B cell (primary cell): Measurements from ENCODE around the gene NDEL1. TPM values are rescaled to one million over a fixed set of nuclear protein-coding genes. Genes with fewer than 3 reads are reported as not detected.

Source experiments
- ATAC-seq: fragments of 200-7000 bp; cut with Tn5 transposase; one replicate; pipeline ENCODE4 v1.10.0; 2021; ENCODE audit warnings: low read depth, mild to moderate bottlenecking, moderate number of reproducible peaks, moderate library complexity
- CTCF ChIA-PET: fragments of 350-600 bp; sonication (Branson Sonifier 250); formaldehyde crosslinking; loops from one replicate; lab custom pipeline; 2021; ENCODE audit warnings: antibody characterized with exemption, inconsistent platforms; lab: Charles Lee
- POLR2A ChIA-PET: fragments of 350-600 bp; sonication (Branson Sonifier 250); formaldehyde crosslinking; loops from one replicate; lab custom pipeline; 2021; ENCODE audit warnings: antibody characterized with exemption; lab: Charles Lee
- DNase-seq: peaks from one replicate; pipeline ENCODE4 v3.0.0; 2013
- H2AFZ ChIP-seq: 2 replicates; pipeline ENCODE4 v1.6.1; 2012; ENCODE audit warnings: mild to moderate bottlenecking, low read depth, low read length; ENCODE audit not compliant: insufficient read depth, poor library complexity, severe bottlenecking
- H3K27ac ChIP-seq, 2 donors: 1 replicate in 1 of 2; 2 replicates in 1 of 2; pipeline ENCODE4 v1.5.1; 2012 to 2013; ENCODE audit warnings: low read length in 2 of 2, mild to moderate bottlenecking in 2 of 2, moderate library complexity in 1 of 2
- H3K27me3 ChIP-seq, 4 experiments: fragments of 200-600 bp in 1 of 4; sonication (generic) in 1 of 4; replicated peaks in 1 of 4; 1 replicate in 2 of 4; 2 replicates in 2 of 4; pipeline versions ENCODE4 v1.6.1 to v1.7.0; 2013 to 2016; ENCODE audit warnings: low read length in 3 of 4, mild to moderate bottlenecking in 2 of 4, mixed read lengths in 1 of 4, moderate library complexity in 1 of 4; ENCODE audit not compliant: insufficient read depth in 4 of 4, control insufficient read depth in 3 of 4; ENCODE audit errors: control extremely low read depth in 1 of 4
- H3K36me3 ChIP-seq, 2 experiments: replicated peaks in 1 of 2; 1 replicate in 1 of 2; 2 replicates in 1 of 2; pipeline versions ENCODE4 v1.6.1 to v1.7.1; 2013; ENCODE audit warnings: low read length in 1 of 2; ENCODE audit not compliant: insufficient read depth in 2 of 2, control insufficient read depth in 1 of 2; ENCODE audit errors: control extremely low read depth in 1 of 2, extremely low read depth in 1 of 2
- H3K4me1 ChIP-seq, 2 donors: fragments of 200-600 bp in 1 of 2; sonication (generic) in 1 of 2; 1 replicate in 1 of 2; 2 replicates in 1 of 2; pipeline versions ENCODE4 v1.5.1 to v1.6.1; 2013 to 2017; ENCODE audit warnings: low read length in 2 of 2; ENCODE audit not compliant: control insufficient read depth in 2 of 2, insufficient read depth in 2 of 2
- H3K4me2 ChIP-seq: replicated peaks from 2 replicates; pipeline ENCODE3; 2012; ENCODE audit warnings: mild to moderate bottlenecking, low read depth, low read length; ENCODE audit not compliant: poor library complexity, severe bottlenecking
- H3K4me3 ChIP-seq, 5 experiments: fragments of 200-600 bp in 1 of 5; sonication (generic) in 1 of 5; 1 replicate in 3 of 5; 2 replicates in 2 of 5; pipeline versions ENCODE4 v1.5.1 to v1.7.0; 2011 to 2016; ENCODE audit warnings: low read length in 4 of 5, mild to moderate bottlenecking in 4 of 5, low read depth in 2 of 5, control low read depth in 1 of 5, moderate library complexity in 1 of 5; ENCODE audit not compliant: insufficient read depth in 1 of 5; ENCODE audit errors: control extremely low read depth in 1 of 5, extremely low read depth in 1 of 5
- H3K79me2 ChIP-seq: fragments of 200-600 bp; sonication (generic); one replicate; pipeline ENCODE4 v1.6.0; 2016; ENCODE audit warnings: low read length; ENCODE audit not compliant: control insufficient read depth, insufficient read depth
- H3K9ac ChIP-seq: fragments of 200-600 bp; sonication (generic); 2 replicates; pipeline ENCODE4 v1.6.1; 2017; ENCODE audit warnings: mild to moderate bottlenecking, low read length, moderate library complexity
- H3K9me3 ChIP-seq, 3 donors: one replicate each; pipeline versions ENCODE4 v1.6.1 to v1.7.1; 2013; ENCODE audit warnings: low read length in 2 of 3; ENCODE audit not compliant: control insufficient read depth in 2 of 3, insufficient read depth in 1 of 3; ENCODE audit errors: control extremely low read depth in 1 of 3
- H4K20me1 ChIP-seq: 2 replicates; pipeline ENCODE4 v1.6.0; 2012; ENCODE audit warnings: mild to moderate bottlenecking, low read length; ENCODE audit not compliant: insufficient read depth, control insufficient read depth, poor library complexity, severe bottlenecking
- H3K27ac Mint-ChIP-seq: one replicate; pipeline ENCODE4 v1.8.0; 2021; ENCODE audit warnings: mixed read lengths
- H3K27me3 Mint-ChIP-seq: one replicate; pipeline ENCODE4 v1.8.0; 2021; ENCODE audit warnings: mixed read lengths
- H3K4me1 Mint-ChIP-seq: one replicate; pipeline ENCODE4 v1.8.0; 2021; ENCODE audit warnings: mixed read lengths
- H3K4me3 Mint-ChIP-seq: one replicate; pipeline ENCODE4 v1.8.0; 2021; ENCODE audit warnings: mixed read lengths
- H3K9me3 Mint-ChIP-seq: one replicate; pipeline ENCODE4 v1.8.0; 2022; ENCODE audit warnings: mixed read lengths; ENCODE audit not compliant: insufficient read depth
- EZH2 ChIP-seq: IDR thresholded peaks from 2 replicates; pipeline ENCODE4 v1.6.1; 2012; ENCODE audit warnings: borderline replicate concordance, low read depth, mild to moderate bottlenecking, moderate library complexity, low read length; ENCODE audit not compliant: insufficient read depth, poor library complexity, severe bottlenecking
- WGBS: methylation state at CpG from one replicate; pipeline ENCODE4 v1.1.5; 2013; ENCODE audit warnings: missing lambda C conversion rate; ENCODE audit not compliant: insufficient coverage; 5-methylcytosine and 5-hydroxymethylcytosine counted together
- intact Hi-C: fragments of 100-400 bp; cut with micrococcal nuclease; formaldehyde crosslinking; loops from one replicate; pipeline ENCODE4 v1.10.0; 2022
- polyA plus RNA-seq: library from polyadenylated mRNA; depleted of rRNA; stranded (reverse); fragments of >200 nt; gene quantifications from 2 replicates; pipeline ENCODE4 v1.2.3, GENCODE V29; 2012
- total RNA-seq, 2 donors: library from RNA; stranded (reverse); fragments of 120-200 nt in 1 of 2; gene quantifications; 1 replicate in 1 of 2; 2 replicates in 1 of 2; pipeline versions ENCODE4 v1.2.3 to v1.2.4, GENCODE V29; 2013 to 2022
- TF ChIP-seq, protein P1 (sequence below): fragments of 200-600 bp; IDR thresholded peaks from one replicate; pipeline ENCODE4 v1.8.0; 2022; ENCODE audit warnings: antibody characterized with exemption, mild to moderate bottlenecking

The NDEL1 gene
- total and polyA plus RNA-seq, 2 donors (not counting 1 experiment from before 2014, with no cell fraction given), result 30.2 to 108 TPM

DNA sequence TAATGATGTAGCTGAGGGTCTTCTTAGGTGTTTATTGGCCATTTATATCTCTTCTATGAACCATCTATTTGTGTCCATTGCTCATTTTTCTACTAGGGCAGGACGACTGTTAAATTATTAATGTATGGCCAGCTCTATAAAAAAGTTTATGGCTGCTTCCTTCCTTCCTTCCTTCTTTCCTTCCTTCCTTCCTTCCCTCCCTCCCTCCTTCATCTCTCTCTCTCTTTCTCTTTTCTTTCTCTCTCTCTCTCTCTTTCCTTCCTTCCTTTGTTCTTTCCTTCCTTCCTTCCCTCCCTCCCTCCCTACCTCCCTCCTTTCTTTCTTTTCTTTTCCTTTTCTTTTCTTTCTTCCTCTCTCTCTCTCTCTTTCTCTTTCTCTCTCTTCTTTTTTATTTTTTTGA, 17.2 kb upstream of the NDEL1 start:
- CTCF ChIA-PET, result no interaction called here
- no peak overlapping the region for H3K9ac ChIP-seq
- no peaks in the 10 kb centered on the region for H4K20me1 ChIP-seq
- WGBS, result no CpG with 5 or more reads among the region's 1 CpG
- TF ChIP-seq, protein P1, sequence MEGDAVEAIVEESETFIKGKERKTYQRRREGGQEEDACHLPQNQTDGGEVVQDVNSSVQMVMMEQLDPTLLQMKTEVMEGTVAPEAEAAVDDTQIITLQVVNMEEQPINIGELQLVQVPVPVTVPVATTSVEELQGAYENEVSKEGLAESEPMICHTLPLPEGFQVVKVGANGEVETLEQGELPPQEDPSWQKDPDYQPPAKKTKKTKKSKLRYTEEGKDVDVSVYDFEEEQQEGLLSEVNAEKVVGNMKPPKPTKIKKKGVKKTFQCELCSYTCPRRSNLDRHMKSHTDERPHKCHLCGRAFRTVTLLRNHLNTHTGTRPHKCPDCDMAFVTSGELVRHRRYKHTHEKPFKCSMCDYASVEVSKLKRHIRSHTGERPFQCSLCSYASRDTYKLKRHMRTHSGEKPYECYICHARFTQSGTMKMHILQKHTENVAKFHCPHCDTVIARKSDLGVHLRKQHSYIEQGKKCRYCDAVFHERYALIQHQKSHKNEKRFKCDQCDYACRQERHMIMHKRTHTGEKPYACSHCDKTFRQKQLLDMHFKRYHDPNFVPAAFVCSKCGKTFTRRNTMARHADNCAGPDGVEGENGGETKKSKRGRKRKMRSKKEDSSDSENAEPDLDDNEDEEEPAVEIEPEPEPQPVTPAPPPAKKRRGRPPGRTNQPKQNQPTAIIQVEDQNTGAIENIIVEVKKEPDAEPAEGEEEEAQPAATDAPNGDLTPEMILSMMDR, result no peak
- TF ChIP-seq EZH2, result no peak
- H3K4me3 ChIP-seq, result peak overlapping the region in 1 of 5 experiments; percentile 21
- H3K4me2 ChIP-seq, result no peak overlapping the region
- no peaks in the 10 kb centered on the region for H3K79me2 ChIP-seq
- H3K27ac ChIP-seq, result no peak overlapping the region
- peaks cover 0 to 4% (median 0%) of the 10 kb centered on the region in 3 donors for H3K9me3 ChIP-seq
- H3K9me3 Mint-ChIP-seq, result no peaks in the 10 kb centered on the region
- ATAC-seq (no peak), DNase-seq (no peak)
- H3K27me3 Mint-ChIP-seq, result peaks cover 55% of the 10 kb centered on the region
- H3K4me3 Mint-ChIP-seq, result no peak overlapping the region
- intact Hi-C loops, result no loop called here
- H3K27me3 ChIP-seq, result peaks cover 0 to 17% (median 10%) of the 10 kb centered on the region in 4 experiments
- no peaks in the 10 kb centered on the region for H3K4me1 Mint-ChIP-seq
- no peak overlapping the region for H2AFZ ChIP-seq
- H3K27ac Mint-ChIP-seq, result no peak overlapping the region
- no peaks in the 10 kb centered on the region for H3K4me1 ChIP-seq
- POLR2A ChIA-PET, result no interaction called here
- H3K36me3 ChIP-seq, result no peaks in the 10 kb centered on the region

DNA sequence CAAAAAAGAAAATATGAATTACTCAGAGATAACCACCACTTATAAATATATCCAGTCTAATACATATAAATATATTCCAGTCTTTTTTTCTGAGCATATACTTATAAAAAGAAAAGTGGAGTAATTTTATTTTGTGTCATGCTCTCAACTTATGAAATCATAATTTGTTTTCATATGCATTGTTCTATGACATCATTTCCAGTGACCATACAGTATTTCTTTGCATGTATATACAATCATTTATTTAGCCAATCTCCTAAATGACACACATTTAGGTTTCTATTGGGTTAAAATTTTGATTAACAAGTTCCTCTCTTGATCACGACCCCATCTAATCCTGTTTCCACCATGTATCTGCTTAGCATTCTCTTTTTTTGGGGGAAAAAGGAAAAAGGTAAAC, 16.4 kb upstream of the NDEL1 start:
- no peaks in the 10 kb centered on the region for H3K9me3 Mint-ChIP-seq
- no peak overlapping the region for H3K9ac ChIP-seq
- ChIA-PET CTCF (interaction anchor here (2.5 kb wide), 1 partner anchor 8 kb away, joined by 16 read pairs; no protein-coding TSS in a partner anchor), POLR2A (no interaction called here)
- no peak overlapping the region for H3K4me3 ChIP-seq
- H3K79me2 ChIP-seq, result no peaks in the 10 kb centered on the region
- H3K4me1 ChIP-seq, result no peaks in the 10 kb centered on the region
- no peaks in the 10 kb centered on the region for H4K20me1 ChIP-seq
- H3K4me2 ChIP-seq, result no peak overlapping the region
- TF ChIP-seq EZH2, result no peak
- TF ChIP-seq, protein P1, result no peak
- intact Hi-C loops, result no loop called here
- no peak overlapping the region for H3K27ac ChIP-seq
- H3K9me3 ChIP-seq, result peaks cover 0 to 4% (median 0%) of the 10 kb centered on the region in 3 donors
- H3K27me3 Mint-ChIP-seq, result peaks cover 55% of the 10 kb centered on the region
- DNase-seq (no peak), ATAC-seq (no peak)
- peaks cover 0 to 16% (median 10%) of the 10 kb centered on the region in 4 experiments for H3K27me3 ChIP-seq
- WGBS, result no CpG with 5 or more reads among the region's 1 CpG
- no peaks in the 10 kb centered on the region for H3K4me1 Mint-ChIP-seq
- no peak overlapping the region for H3K4me3 Mint-ChIP-seq
- H3K36me3 ChIP-seq, result no peaks in the 10 kb centered on the region
- no peak overlapping the region for H3K27ac Mint-ChIP-seq
- no peak overlapping the region for H2AFZ ChIP-seq
